Calu3 (cell line): ENCODE measurements around the gene ERN1. TPM values are rescaled to one million over a fixed set of nuclear protein-coding genes. Genes with fewer than 3 reads are reported as not detected.

ENCODE experiments used
- BruUV-seq: library from RNA; stranded (reverse); fragments of 400-500 nt; replicated peaks from 2 replicates; lab custom pipeline; 2021; lab: Mats Ljungman, UMichigan
- CTCF ChIA-PET: fragments of 300-600 bp; sonication (Branson Sonifier 250); formaldehyde crosslinking; loops from one replicate; lab custom pipeline; 2022; ENCODE audit warnings: antibody characterized with exemption; lab: Charles Lee
- DNase-seq: peaks from one replicate; pipeline ENCODE4 v3.0.0; 2022
- H3K27ac Mint-ChIP-seq: one replicate; pipeline ENCODE4 v1.8.0; 2022; ENCODE audit warnings: mixed read lengths; ENCODE audit not compliant: unreplicated experiment
- H3K27me3 Mint-ChIP-seq: one replicate; pipeline ENCODE4 v1.8.0; 2022; ENCODE audit warnings: mixed read lengths; ENCODE audit not compliant: unreplicated experiment
- H3K36me3 Mint-ChIP-seq: one replicate; pipeline ENCODE4 v1.8.0; 2022; ENCODE audit warnings: mild to moderate bottlenecking, moderate library complexity, mixed read lengths; ENCODE audit not compliant: insufficient read depth, unreplicated experiment
- H3K4me1 Mint-ChIP-seq: one replicate; pipeline ENCODE4 v1.8.0; 2022; ENCODE audit warnings: mild to moderate bottlenecking, low read depth, mixed read lengths; ENCODE audit not compliant: unreplicated experiment
- H3K4me3 Mint-ChIP-seq: one replicate; pipeline ENCODE4 v1.8.0; 2022; ENCODE audit warnings: mild to moderate bottlenecking, low read depth, moderate library complexity, mixed read lengths; ENCODE audit not compliant: unreplicated experiment
- H3K9me3 Mint-ChIP-seq: one replicate; pipeline ENCODE4 v1.8.0; 2022; ENCODE audit warnings: low read depth, mixed read lengths; ENCODE audit not compliant: unreplicated experiment
- CTCF ChIP-seq: fragments of 200-600 bp; IDR thresholded peaks from one replicate; pipeline ENCODE4 v1.8.0; 2022; ENCODE audit warnings: antibody characterized with exemption; ENCODE audit not compliant: unreplicated experiment
- intact Hi-C: fragments of 100-400 bp; cut with micrococcal nuclease; formaldehyde crosslinking; loops from one replicate; pipeline ENCODE4 v1.10.0; 2022; ENCODE audit not compliant: unreplicated experiment
- total RNA-seq: library from RNA; stranded (reverse); gene quantifications from 2 replicates; pipeline ENCODE4 v1.2.3, GENCODE V29; 2022

The ERN1 gene
- total RNA-seq, 1 experiment from 2014 or later, result 16.5 TPM

GRCh38 chr17:64004218-64004770 is 125.7 kb downstream of the ERN1 start:
- DNase-seq, result no peak
- Mint-ChIP-seq H3K9me3 (no peaks in the 10 kb centered on the region), H3K4me3 (no peak overlapping the region), H3K4me1 (peaks cover 20% of the 10 kb centered on the region), H3K27ac (no peak overlapping the region), H3K36me3 (peaks cover 8% of the 10 kb centered on the region), H3K27me3 (peaks cover 10% of the 10 kb centered on the region)
- no TSS peak for BruUV-seq
- CTCF ChIA-PET, result no interaction called here
- intact Hi-C loops, result no loop called here
- no peak for TF ChIP-seq CTCF

GRCh38 chr17:64003526-64004121 is 126.3 kb downstream of the ERN1 start:
- CTCF ChIA-PET, result no interaction called here
- Mint-ChIP-seq H3K9me3 (no peaks in the 10 kb centered on the region), H3K36me3 (peaks cover 15% of the 10 kb centered on the region), H3K4me1 (peaks cover 20% of the 10 kb centered on the region), H3K27me3 (peaks cover 15% of the 10 kb centered on the region), H3K27ac (no peak overlapping the region), H3K4me3 (no peak overlapping the region)
- no peak for TF ChIP-seq CTCF
- no TSS peak for BruUV-seq
- intact Hi-C loops, result no loop called here
- DNase-seq, result no peak

GRCh38 chr17:64002658-64003525 is 127.1 kb downstream of the ERN1 start:
- intact Hi-C loops, result no loop called here
- H3K27ac Mint-ChIP-seq, result no peak overlapping the region
- CTCF ChIA-PET, result no interaction called here
- H3K9me3 Mint-ChIP-seq, result no peaks in the 10 kb centered on the region
- H3K27me3 Mint-ChIP-seq, result peaks cover 15% of the 10 kb centered on the region
- no peak overlapping the region for H3K4me3 Mint-ChIP-seq
- H3K4me1 Mint-ChIP-seq, result peaks cover 16% of the 10 kb centered on the region
- DNase-seq, result no peak
- no peak for TF ChIP-seq CTCF
- no TSS peak for BruUV-seq
- peaks cover 20% of the 10 kb centered on the region for H3K36me3 Mint-ChIP-seq

- DNase-seq, result no peak
- Mint-ChIP-seq H3K36me3 (peaks cover 23% of the 10 kb centered on the region), H3K27ac (no peak overlapping the region), H3K4me3 (no peak overlapping the region), H3K27me3 (peaks cover 25% of the 10 kb centered on the region), H3K4me1 (peaks cover 11% of the 10 kb centered on the region), H3K9me3 (no peaks in the 10 kb centered on the region)
- BruUV-seq, result no TSS peak
- intact Hi-C loops, result no loop called here
- CTCF ChIA-PET, result no interaction called here
- TF ChIP-seq CTCF, result no peak
These were observed 128.0 kb downstream of the ERN1 start for GRCh38 chr17:64001763-64002529.
